AG09309 (cell line): ENCODE data around the gene DDX4.
A peak's percentile ranks its signal among the peaks of the same experiment; 100 is the strongest.

Source experiments
- DNase-seq: peaks from one replicate; pipeline ENCODE4 v3.0.0-alpha.2; 2010; ENCODE audit warnings: low read depth
- H3K4me3 ChIP-seq: 2 replicates; pipeline ENCODE4 v1.5.1; 2011; ENCODE audit warnings: mild to moderate bottlenecking, low read depth, low read length, moderate library complexity; ENCODE audit not compliant: control insufficient read depth
- TF ChIP-seq, protein P1 (sequence below): IDR thresholded peaks from 2 replicates; pipeline ENCODE4 v1.5.1; 2011; ENCODE audit warnings: mild to moderate bottlenecking, low read depth, low read length, inconsistent platforms; ENCODE audit not compliant: insufficient read depth, control insufficient read depth; ENCODE audit errors: missing control alignments

DDX4 gene

DNA sequence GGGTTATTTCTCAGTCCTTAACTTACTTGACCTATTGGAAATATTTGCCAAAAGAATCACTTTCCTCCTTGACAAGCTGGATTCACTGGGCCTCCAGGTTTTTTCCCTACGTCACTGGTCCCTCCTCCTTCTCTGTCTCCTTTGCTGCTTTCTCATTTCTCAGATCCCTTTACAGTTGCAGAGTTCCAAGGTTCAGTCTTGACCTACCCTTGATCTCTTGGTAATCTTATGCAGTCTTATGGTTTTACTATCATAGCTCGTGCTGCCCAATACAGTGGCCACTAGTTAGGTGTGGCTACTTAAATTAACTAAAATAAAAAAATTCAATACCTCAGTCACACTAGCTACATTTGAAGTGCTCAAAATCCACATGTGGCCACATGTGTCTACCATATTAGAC is 37.1 kb upstream of the DDX4 start:
- TF ChIP-seq, protein P1, sequence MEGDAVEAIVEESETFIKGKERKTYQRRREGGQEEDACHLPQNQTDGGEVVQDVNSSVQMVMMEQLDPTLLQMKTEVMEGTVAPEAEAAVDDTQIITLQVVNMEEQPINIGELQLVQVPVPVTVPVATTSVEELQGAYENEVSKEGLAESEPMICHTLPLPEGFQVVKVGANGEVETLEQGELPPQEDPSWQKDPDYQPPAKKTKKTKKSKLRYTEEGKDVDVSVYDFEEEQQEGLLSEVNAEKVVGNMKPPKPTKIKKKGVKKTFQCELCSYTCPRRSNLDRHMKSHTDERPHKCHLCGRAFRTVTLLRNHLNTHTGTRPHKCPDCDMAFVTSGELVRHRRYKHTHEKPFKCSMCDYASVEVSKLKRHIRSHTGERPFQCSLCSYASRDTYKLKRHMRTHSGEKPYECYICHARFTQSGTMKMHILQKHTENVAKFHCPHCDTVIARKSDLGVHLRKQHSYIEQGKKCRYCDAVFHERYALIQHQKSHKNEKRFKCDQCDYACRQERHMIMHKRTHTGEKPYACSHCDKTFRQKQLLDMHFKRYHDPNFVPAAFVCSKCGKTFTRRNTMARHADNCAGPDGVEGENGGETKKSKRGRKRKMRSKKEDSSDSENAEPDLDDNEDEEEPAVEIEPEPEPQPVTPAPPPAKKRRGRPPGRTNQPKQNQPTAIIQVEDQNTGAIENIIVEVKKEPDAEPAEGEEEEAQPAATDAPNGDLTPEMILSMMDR, result no peak
- H3K4me3 ChIP-seq, result no peak overlapping the region
- DNase-seq, result no peak

DNA sequence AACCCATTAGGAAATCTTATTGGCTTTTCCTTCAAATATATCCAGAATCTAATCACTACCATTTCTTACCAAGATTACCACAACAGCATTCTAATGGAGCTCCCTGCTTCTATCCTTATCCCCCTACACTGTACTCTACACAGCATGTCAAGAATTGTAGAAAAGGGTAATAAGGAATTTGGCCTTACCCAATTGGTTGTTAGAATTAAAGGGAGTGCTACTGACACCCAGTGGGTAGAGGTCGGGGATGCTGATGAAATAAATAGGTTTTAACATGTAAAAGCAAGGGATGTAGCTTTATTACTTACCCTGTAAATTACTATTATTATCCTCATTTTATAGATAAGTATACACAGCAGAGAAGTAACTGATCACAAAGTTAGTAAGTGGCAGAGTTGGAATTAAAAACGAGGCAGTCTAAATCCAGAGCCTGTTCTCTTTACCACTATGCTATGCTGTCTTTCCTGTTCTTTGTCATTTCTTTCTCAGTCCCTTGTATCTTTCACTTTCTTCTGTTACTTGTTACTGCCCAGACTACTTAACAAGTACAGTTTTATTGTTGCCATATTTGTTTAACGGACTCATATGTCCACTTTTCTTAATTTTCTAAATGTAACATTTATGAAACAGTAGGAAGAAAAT is 36.3 kb upstream of the DDX4 start:
- H3K4me3 ChIP-seq, result no peak overlapping the region
- TF ChIP-seq, protein P1, result no peak
- no peak for DNase-seq

DNA sequence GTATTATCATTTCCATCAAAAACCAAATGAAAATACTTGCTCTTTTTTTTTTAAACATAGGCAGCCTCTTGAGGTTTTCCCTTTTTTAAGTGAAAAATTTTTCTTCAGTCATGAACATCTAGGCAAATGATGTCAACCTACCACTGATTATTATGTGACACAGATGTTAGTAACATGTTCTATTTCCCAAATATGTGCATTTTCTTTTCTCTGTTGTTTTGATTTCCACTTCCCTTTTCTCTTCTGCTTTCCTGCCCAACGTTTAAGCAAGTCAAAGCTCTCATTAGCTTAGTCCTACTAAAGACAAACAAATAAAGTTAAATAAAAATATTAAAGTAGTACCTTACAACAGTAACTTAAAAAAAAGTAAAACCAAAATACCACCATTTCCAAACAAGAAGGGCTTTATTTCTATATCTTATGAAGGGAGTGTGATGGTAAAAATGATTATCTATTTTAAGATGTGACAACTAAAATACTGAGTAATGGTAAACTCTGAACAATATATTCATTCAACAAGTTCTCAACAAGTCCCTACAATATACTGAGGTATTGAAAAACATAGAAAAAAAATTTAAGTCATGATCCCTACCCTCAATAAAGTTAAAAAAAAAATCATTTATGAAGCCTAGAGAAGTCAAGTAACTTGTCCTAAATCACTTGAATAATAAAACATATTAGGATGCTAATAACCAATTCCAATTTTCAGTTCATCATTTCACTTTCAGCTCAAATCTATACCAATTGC is 35.1 kb upstream of the DDX4 start:
- DNase-seq, result no peak
- H3K4me3 ChIP-seq, result no peak overlapping the region
- TF ChIP-seq, protein P1, result no peak

DNA sequence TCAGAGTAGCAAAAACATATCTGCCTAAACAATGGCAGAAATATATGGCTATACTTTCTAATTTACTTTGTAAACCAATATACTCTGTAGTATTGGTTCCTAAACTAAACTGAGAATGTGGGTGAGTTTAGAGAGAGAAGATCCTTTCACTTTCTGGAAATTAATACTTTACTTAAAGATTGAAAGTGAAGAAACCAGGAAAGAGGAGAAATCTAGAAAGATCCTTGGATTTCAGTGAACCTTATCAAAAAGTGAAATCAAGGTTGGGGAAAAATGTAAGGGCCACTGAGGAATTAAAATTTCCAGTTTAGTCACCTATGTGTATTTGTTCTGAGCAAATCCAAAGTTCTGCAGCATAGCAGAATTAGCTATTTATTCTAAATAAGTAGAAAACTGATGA is 31.6 kb upstream of the DDX4 start:
- H3K4me3 ChIP-seq, result no peak overlapping the region
- DNase-seq, result no peak
- TF ChIP-seq, protein P1, result no peak

DNA sequence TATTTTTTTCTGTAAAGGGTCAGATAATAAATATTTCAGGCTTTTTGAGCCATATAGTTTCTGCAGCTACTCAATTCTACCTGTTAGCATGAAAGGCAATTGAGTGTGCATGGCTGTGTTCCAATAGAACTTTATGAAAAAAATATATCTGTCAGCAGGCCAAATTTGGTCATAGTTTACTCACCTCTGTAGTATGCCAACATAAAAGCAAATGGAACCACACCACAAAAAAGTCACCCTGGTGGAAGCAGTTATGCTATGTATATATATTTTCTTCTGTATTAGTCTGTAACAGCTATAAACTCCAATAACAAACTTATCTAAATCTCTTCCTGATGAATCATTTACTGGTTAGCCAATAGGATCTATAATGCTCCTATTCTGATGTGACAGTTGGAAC is 29.1 kb upstream of the DDX4 start:
- TF ChIP-seq, protein P1, result no peak
- DNase-seq, result no peak
- no peak overlapping the region for H3K4me3 ChIP-seq

DNA sequence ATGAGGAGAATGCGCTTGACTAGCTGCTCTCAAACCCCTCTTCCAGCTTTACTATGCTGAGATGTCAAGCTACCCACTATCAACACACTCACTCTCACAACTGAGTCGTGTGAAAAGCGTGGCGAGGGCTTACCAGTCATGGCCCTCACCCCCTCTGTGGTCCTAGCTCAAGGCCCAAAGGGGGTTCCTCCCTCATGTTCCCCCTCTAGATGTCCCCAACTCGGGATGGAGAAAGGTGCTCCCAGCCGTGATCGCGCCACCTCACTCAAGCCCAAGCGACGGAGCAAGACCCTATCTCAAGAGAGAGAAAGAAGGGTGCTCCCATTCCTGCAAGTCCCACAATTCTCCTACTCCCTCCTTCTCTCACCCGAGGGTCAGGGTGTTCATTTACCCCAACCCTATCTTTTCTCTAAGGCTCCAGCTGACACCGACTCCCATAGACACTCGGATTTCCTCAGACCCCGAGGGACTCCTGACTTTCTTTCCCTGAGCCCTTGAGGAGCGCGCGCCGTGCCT is 26.3 kb upstream of the DDX4 start:
- TF ChIP-seq, protein P1, result no peak
- H3K4me3 ChIP-seq, result peak overlapping the region; percentile 88
- DNase-seq, result no peak
